ENCODE data around the gene EXOC6B. TPM values are rescaled to one million over a fixed set of nuclear protein-coding genes. Genes with fewer than 3 reads are reported as not detected.

Gene EXOC6B
- total RNA-seq, 1 donor, result 24.6 TPM

DNA sequence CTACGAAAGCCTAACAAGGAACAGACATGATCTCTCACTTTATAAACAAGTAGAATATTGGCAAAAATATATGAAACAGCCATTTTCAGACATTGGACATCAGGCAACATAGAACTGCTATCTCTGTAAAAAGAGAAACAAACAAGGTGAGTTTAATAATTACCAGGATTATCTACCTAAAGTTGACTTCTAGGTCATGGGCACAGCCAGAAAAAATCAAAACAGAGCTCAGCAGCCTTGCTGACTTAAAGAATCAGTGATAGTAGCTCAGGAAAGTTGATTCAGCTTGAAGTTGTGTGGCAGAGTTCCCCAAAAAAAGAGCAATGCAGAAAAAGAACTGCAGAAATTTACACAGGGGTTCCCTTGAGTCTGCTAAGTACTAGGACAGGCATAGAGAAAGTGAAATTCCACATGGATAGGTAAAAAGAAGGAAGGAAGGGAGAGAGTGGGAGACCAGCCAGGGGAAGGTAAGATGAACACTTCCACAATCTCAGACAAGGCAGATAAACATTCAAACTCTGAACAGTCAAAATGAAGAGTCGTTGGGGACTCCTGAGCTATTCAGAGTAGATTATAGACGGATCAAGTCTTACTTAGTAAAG, 102.0 kb downstream of the EXOC6B start:
- TF ChIP-seq, protein P1, sequence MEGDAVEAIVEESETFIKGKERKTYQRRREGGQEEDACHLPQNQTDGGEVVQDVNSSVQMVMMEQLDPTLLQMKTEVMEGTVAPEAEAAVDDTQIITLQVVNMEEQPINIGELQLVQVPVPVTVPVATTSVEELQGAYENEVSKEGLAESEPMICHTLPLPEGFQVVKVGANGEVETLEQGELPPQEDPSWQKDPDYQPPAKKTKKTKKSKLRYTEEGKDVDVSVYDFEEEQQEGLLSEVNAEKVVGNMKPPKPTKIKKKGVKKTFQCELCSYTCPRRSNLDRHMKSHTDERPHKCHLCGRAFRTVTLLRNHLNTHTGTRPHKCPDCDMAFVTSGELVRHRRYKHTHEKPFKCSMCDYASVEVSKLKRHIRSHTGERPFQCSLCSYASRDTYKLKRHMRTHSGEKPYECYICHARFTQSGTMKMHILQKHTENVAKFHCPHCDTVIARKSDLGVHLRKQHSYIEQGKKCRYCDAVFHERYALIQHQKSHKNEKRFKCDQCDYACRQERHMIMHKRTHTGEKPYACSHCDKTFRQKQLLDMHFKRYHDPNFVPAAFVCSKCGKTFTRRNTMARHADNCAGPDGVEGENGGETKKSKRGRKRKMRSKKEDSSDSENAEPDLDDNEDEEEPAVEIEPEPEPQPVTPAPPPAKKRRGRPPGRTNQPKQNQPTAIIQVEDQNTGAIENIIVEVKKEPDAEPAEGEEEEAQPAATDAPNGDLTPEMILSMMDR (IDR thresholded peaks at IDR 0.05; ENCODE audit: extremely low read depth, low read depth, low read length), result no peak

DNA sequence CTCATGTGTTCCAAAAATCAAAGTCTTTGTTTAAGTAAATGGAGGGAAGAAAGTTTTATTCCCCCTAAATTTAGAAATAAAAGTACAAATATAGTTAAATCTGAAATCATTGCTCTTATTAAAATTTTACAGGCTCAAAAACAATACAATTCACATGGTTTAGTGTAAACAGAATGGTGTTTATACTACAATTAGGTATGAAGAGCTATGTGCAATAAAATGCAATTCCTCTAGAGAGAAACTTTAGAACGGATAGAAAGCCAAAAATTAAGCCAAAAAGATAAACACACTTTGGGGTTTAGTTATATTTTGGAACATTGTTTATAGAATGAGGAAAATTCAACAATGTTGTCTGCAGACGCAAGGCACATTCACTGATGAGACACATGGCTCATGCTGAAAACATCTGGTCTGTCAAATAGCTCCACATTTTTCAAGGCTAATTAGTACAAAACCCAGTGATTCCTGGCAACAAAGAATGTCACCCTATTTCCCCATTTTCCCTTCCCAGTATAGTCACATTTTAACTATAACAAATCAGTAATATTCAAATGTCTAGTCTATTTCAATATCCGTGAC, 103.3 kb downstream of the EXOC6B start:
- Histone ChIP-seq H3K4me3 (ENCODE audit: insufficient read depth, low read length) (no peak overlapping the region), H3K27me3 (ENCODE audit: insufficient read depth, low read length) (no peaks in the 10 kb centered on the region), H3K79me2 (ENCODE audit: insufficient read depth, low read length) (no peaks in the 10 kb centered on the region), H3K4me1 (ENCODE audit: insufficient read depth, low read length) (peaks cover 5% of the 10 kb centered on the region), H2AFZ (ENCODE audit: low read length) (no peak overlapping the region), H3K36me3 (ENCODE audit: insufficient read depth, low read length) (no peaks in the 10 kb centered on the region), H3K27ac (ENCODE audit: low read depth, low read length) (no peak overlapping the region), H3K9me3 (ENCODE audit: low read depth, low read length) (no peaks in the 10 kb centered on the region), H4K20me1 (ENCODE audit: insufficient read depth, low read length) (no peaks in the 10 kb centered on the region), H3K4me2 (ENCODE audit: insufficient read depth, low read length) (no peak overlapping the region)
- no peak for DNase-seq (ENCODE audit: insufficient read length, low spot score, missing footprints)
- TF ChIP-seq, protein P1 (IDR thresholded peaks at IDR 0.05; ENCODE audit: extremely low read depth, low read depth, low read length), result no peak

More for the DNA sequence above, 102.0 kb downstream of the EXOC6B start:
- DNase-seq (ENCODE audit: insufficient read length, low spot score, missing footprints), result no peak
- no peaks in the 10 kb centered on the region for H3K9me3 ChIP-seq (ENCODE audit: low read depth, low read length)
- H3K27ac ChIP-seq (ENCODE audit: low read depth, low read length), result no peak overlapping the region
- no peaks in the 10 kb centered on the region for H3K36me3 ChIP-seq (ENCODE audit: insufficient read depth, low read length)
- no peaks in the 10 kb centered on the region for H3K27me3 ChIP-seq (ENCODE audit: insufficient read depth, low read length)
- H3K4me2 ChIP-seq (ENCODE audit: insufficient read depth, low read length), result no peak overlapping the region
- H3K4me3 ChIP-seq (ENCODE audit: insufficient read depth, low read length), result no peak overlapping the region
- H2AFZ ChIP-seq (ENCODE audit: low read length), result no peak overlapping the region
- no peaks in the 10 kb centered on the region for H4K20me1 ChIP-seq (ENCODE audit: insufficient read depth, low read length)
- H3K4me1 ChIP-seq (ENCODE audit: insufficient read depth, low read length), result peaks cover 5% of the 10 kb centered on the region
- no peaks in the 10 kb centered on the region for H3K79me2 ChIP-seq (ENCODE audit: insufficient read depth, low read length)

DNA sequence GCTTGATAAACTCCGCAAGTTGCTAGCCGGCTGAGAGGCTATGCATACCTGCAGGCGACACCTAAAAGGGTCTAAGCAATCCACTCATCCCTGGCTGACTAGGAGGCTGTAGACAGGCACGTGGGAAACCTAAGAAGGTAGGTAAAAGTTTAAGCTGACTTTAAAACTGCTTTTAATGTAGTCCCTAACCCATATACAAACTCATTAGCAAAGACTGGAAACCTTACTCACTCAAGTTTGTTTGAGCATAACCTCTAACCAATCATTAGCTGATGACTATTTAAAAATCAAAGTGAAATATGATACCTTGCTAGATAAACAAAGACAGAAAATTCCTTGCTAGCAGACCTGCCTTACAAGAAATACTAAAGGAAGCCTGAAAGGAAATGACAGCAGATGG, 106.4 kb downstream of the EXOC6B start:
- no peak overlapping the region for H3K4me3 ChIP-seq (ENCODE audit: insufficient read depth, low read length)
- no peak overlapping the region for H3K27ac ChIP-seq (ENCODE audit: low read depth, low read length)
- no peak overlapping the region for H3K4me2 ChIP-seq (ENCODE audit: insufficient read depth, low read length)

DNA sequence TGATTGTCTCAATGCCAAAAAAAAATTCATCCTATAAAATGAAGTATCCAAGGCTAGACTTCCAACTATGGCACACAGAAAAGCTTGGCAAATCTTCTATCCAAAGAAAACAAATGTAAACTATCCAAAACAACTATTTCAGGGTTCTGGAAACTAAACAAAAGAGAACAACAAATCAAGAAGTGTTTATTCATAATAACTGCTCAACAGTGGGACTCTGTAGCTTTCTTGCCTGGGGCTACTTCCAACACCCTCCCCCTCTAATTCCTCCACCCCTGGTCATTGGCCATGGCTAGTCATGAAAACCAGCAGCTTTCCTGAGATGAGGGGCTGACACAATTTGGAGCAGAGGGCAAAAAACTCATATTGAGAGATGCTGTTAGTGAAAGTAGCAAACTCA, 107.0 kb downstream of the EXOC6B start:
- Histone ChIP-seq H3K4me2 (ENCODE audit: insufficient read depth, low read length) (no peak overlapping the region), H3K27ac (ENCODE audit: low read depth, low read length) (no peak overlapping the region), H3K4me3 (ENCODE audit: insufficient read depth, low read length) (no peak overlapping the region), H3K9me3 (ENCODE audit: low read depth, low read length) (no peaks in the 10 kb centered on the region), H2AFZ (ENCODE audit: low read length) (no peak overlapping the region), H3K4me1 (ENCODE audit: insufficient read depth, low read length) (peaks cover 5% of the 10 kb centered on the region), H3K79me2 (ENCODE audit: insufficient read depth, low read length) (no peaks in the 10 kb centered on the region), H3K27me3 (ENCODE audit: insufficient read depth, low read length) (no peaks in the 10 kb centered on the region), H3K36me3 (ENCODE audit: insufficient read depth, low read length) (no peaks in the 10 kb centered on the region), H4K20me1 (ENCODE audit: insufficient read depth, low read length) (no peaks in the 10 kb centered on the region)
- no peak for DNase-seq (ENCODE audit: insufficient read length, low spot score, missing footprints)
- TF ChIP-seq, protein P1 (IDR thresholded peaks at IDR 0.05; ENCODE audit: extremely low read depth, low read depth, low read length), result no peak

More for the DNA sequence above, 106.4 kb downstream of the EXOC6B start:
- Histone ChIP-seq H3K4me1 (ENCODE audit: insufficient read depth, low read length) (peaks cover 5% of the 10 kb centered on the region), H3K27me3 (ENCODE audit: insufficient read depth, low read length) (no peaks in the 10 kb centered on the region), H3K9me3 (ENCODE audit: low read depth, low read length) (no peaks in the 10 kb centered on the region), H3K79me2 (ENCODE audit: insufficient read depth, low read length) (no peaks in the 10 kb centered on the region), H3K36me3 (ENCODE audit: insufficient read depth, low read length) (no peaks in the 10 kb centered on the region), H4K20me1 (ENCODE audit: insufficient read depth, low read length) (no peaks in the 10 kb centered on the region), H2AFZ (ENCODE audit: low read length) (no peak overlapping the region)
- DNase-seq (ENCODE audit: insufficient read length, low spot score, missing footprints), result no peak
- TF ChIP-seq, protein P1 (IDR thresholded peaks at IDR 0.05; ENCODE audit: extremely low read depth, low read depth, low read length), result no peak

Measured in osteoblast (primary cell).